GM12892 (cell line): ENCODE results near the gene CHKB.

Source experiments
- DNase-seq: peaks from one replicate; pipeline ENCODE4 v3.0.0; 2011; ENCODE audit not compliant: insufficient read length
- FAIRE-seq: peaks from 2 replicates; lab custom pipeline; 2011; peaks lifted over from hg19 to GRCh38; lab: Jason Lieb, UNC
- POLR2A ChIP-seq: IDR thresholded peaks from 2 replicates; pipeline ENCODE4 v1.6.1; 2011; ENCODE audit warnings: low read depth, low read length, control low read depth
- POLR2AphosphoS5 ChIP-seq: IDR thresholded peaks from 2 replicates; pipeline ENCODE4 v1.6.1; 2011; ENCODE audit warnings: low read depth, low read length, control low read depth
- TAF1 ChIP-seq: IDR thresholded peaks from 2 replicates; pipeline ENCODE4 v1.6.1; 2011; ENCODE audit warnings: low read depth, mild to moderate bottlenecking, control low read depth, low read length, borderline replicate concordance

The CHKB gene

GRCh38 chr22:50602338-50602700 is 19.7 kb upstream of the CHKB start:
- no peak for FAIRE-seq
- TF ChIP-seq TAF1 = no peak
- no peak for TF ChIP-seq POLR2A

DNA sequence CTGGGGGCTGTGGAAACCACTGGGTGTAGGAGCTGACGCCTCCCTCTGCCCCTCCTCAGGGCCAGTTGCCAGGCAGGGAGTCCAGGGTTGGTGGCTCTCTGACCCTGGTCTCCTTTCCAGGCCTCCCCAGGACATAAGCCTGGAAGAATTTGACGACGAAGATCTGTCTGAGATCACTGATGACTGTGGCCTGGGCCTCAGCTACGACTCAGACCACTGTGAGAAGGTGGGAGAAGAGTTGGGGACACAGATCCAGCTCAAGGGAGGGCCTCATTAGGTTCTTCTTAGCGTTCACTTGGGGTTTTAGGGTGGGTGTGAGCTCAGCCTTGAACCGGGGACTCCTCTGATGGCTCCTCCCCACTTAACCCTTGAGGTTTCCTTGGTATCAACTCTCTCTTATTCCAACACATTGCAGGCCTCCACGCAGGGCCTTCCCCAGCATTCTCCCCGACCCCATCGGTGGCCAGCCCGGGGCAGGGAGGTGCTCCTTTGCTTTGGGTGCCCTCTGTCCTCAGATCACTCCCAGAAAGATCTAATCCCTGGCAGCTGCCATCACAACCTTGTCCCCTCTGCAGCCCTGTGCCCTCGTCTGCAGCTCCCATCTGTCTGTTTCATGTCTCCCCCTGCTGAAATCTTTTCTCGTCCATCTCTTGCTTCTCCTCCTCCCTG is 19.2 kb upstream of the CHKB start:
- FAIRE-seq (no peak), DNase-seq (no peak)
- TF ChIP-seq TAF1 (no peak), POLR2AphosphoS5 (no peak), POLR2A (no peak)

More at GRCh38 chr22:50602338-50602700, 19.7 kb upstream of the CHKB start:
- DNase-seq = no peak

DNA sequence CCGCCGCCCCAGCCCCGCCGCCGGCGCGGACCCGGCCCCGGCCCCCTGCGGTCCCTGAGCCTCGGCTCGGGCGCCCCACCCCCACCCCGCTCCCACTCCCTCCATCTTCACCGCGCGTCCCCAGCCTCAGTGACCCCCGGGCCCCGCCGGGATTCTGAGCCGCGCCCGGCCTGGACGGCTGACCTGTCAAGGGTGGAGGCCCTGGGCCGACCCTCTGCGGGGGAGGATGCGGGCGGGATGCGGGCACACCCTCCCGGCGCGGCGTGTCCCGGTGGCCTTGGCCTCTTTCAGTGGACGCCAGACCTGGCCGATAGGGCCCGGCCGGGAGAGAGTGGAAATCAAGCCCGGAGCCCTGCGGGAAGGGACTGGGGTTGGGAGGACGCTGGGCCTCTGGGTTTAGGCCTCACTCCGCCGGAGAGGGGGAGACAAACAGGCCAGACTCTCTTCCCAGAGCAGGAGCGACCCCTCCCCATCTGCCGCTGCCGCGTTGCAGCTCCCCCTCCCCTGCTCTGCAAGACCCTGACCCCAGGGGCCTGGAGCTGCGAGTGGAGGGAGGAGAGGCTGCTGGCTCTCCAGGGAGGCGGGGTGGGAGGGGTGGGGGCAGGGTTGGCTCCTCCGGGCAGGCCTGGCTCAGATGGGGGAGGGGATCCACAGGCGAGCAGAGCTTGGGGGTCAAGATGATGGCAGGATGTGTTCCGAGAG is 18.5 kb upstream of the CHKB start:
- no peak for TF ChIP-seq TAF1
- TF ChIP-seq POLR2A = no peak
- no peak for TF ChIP-seq POLR2AphosphoS5
- DNase-seq (no peak), FAIRE-seq (no peak)

- DNase-seq (no peak), FAIRE-seq (no peak)
- TF ChIP-seq TAF1 (no peak), POLR2AphosphoS5 (no peak), POLR2A (no peak)
Observed at GRCh38 chr22:50600538-50600937, 17.9 kb upstream of the CHKB start, which contains the start of gene MAPK8IP2. MAPK8IP2 (plus strand) TSS chr22:50600793; CDS start chr22:50600819, 26 bp downstream.

DNA sequence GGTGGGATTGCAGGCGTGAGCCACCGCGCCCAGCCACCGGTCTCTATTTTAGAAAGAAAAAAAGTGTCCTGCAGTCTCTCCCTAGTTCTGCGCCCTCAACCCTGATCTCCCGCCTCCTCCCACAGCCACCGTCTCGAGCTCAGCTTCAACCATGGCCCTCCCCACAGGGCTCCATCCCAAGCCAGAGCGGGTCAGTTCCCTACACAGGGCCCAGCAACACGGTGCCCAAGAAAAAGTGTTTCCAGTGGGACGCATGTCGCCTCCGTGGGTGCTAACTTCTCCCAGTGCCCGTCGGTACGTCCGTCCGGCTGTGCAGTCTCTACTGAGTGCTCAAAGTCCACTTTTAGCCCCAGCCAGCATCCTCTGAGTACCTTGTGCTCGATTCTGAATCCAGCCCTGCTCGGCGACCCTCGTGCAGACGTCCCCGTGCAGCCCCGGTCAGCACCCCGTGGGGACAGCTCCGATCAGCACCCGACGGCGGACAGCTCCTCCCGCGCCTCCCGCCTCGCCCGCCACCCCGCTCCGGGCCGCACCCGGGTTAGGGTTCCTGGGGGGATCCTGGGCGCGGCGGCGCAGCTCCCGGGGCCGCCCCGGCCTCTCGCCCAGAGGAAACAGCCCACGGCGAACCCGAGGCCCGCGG is 17.3 kb upstream of the CHKB start:
- TF ChIP-seq TAF1 (no peak), POLR2A (no peak), POLR2AphosphoS5 (no peak)
- DNase-seq (peak; percentile 82), FAIRE-seq (no peak)

- TF ChIP-seq POLR2AphosphoS5 = no peak
- no peak for TF ChIP-seq POLR2A
- no peak for TF ChIP-seq TAF1
- no peak for FAIRE-seq
- DNase-seq = no peak
Observed at GRCh38 chr22:50597097-50597496, 14.4 kb upstream of the CHKB start.

- FAIRE-seq = no peak
- no peak for DNase-seq
- no peak for TF ChIP-seq TAF1
- TF ChIP-seq POLR2A = no peak
- no peak for TF ChIP-seq POLR2AphosphoS5
Observed at GRCh38 chr22:50595189-50595588, 12.5 kb upstream of the CHKB start.

DNA sequence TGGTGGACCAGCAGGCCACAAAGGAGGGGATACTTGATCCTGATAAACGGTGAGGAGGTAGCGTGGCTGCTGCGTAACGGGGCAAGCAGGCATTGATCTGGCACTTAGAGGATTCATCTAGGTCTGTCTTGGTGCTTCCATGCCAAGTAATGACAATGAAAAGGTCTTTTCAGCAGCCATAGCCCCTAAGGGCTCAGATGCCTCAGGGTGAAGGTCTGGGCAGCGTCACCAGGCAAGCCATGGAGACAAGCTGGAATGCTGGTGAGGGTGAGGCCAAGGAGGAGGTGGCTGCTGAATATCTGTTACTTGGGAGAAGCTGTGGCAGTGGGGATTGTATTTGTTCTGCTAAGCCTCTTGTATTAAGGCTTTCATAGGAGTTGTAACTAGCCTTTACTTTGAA is 4.8 kb upstream of the CHKB start:
- FAIRE-seq = no peak
- TF ChIP-seq TAF1 (no peak), POLR2A (no peak), POLR2AphosphoS5 (no peak)
- DNase-seq = no peak

DNA sequence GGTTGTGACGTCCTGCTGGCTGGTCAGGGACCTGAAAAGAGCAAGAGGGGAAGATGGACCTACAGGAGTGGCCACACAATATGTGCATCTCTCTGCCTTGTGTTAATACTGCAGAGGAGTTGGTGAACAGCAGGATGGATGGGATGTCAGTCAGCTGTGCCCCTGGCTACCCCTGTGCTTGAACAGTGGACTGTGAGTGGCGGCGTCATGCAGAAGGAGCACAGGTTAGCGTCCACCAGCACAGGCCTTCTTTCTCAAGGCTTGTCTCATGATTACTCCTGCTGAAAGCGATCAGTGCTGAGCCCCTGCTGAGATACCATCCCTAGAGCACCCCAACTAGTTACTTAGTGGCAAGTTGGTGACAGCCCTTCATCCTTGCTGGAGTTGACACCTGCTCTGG is 3.8 kb upstream of the CHKB start:
- DNase-seq (no peak), FAIRE-seq (no peak)
- TF ChIP-seq POLR2AphosphoS5 (no peak), POLR2A (no peak), TAF1 (no peak)

GRCh38 chr22:50585781-50586180 is 3.1 kb upstream of the CHKB start:
- TF ChIP-seq POLR2AphosphoS5 = no peak
- TF ChIP-seq POLR2A = no peak
- TF ChIP-seq TAF1 = no peak
- no peak for FAIRE-seq

GRCh38 chr22:50585238-50585637 is 2.6 kb upstream of the CHKB start:
- FAIRE-seq (no peak), DNase-seq (no peak)
- TF ChIP-seq TAF1 (no peak), POLR2AphosphoS5 (no peak), POLR2A (no peak)

More at GRCh38 chr22:50585781-50586180, 3.1 kb upstream of the CHKB start:
- no peak for DNase-seq
